ENCODE measurements around the gene MSI1.
A peak's percentile ranks its signal among the peaks of the same experiment; 100 is the strongest.

MSI1 gene

DNA sequence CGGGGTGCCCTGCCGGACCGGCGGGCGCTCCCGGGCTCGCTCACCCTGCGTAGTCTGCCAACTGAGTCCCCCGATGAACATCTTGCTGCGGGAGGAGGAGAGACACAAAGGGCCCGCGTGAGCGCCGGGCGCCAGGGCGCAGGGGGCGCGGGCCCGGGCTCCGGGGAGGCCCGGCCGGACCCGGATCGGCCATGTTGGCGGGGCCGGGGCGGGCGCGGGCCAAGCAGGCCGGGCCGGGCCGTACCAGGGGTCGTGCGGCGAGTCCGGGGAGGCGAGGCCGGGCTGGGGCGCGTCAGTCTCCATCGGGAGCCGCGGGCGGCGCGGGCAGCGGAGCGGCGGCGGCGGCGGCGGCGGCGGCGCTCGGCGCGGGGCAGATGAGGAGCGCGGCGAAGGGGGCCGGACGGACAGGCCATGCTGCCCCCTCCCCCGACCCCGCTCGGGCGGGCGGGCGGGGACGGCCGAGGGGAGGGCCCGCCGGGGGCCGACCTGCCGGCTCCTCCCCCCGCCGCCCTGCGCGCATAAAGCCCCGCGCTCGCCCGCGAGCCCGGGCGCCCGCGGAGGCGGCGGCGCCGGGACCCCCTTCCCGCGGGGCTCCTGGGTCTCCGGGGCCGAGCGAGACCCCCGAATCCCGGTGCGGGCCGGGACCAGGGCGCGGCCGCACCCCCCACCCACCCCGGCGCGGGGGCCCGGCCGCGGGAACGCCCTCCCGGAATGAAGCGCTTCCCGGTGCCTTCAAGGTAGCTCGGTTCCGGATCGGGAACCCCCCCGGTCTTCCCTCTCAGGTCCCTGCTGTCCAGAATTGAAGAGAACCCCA is at the start of gene MSI1:
TSS of gene MSI1 (minus strand) at position 376 of the 814 bp plus-strand sequence. CDS start at position 303, 73 bp downstream.
- H3K9ac ChIP-seq (ENCODE audit: low read depth in 1 of 2, low read length in 2 of 2): peak within 1 kb of the TSS; percentile 57 to 60
- no peaks in the 10 kb centered on the region for H3K9me3 ChIP-seq (ENCODE audit: control insufficient read depth in 1 of 2, low read length in 2 of 2)
- H3K4me3 ChIP-seq (ENCODE audit: low read depth in 1 of 2, low read length in 2 of 2): peak within 1 kb of the TSS; percentile 61 to 63
- H3K4me1 ChIP-seq (ENCODE audit: control insufficient read depth in 1 of 2, insufficient read depth in 2 of 2, low read length in 2 of 2): peaks cover 37% of the 10 kb centered on the region in 2 donors
- no peaks in the 10 kb centered on the region for H3K36me3 ChIP-seq (ENCODE audit: control insufficient read depth in 1 of 2, insufficient read depth in 2 of 2, low read length in 2 of 2)
- H3K27me3 ChIP-seq (ENCODE audit: control insufficient read depth in 1 of 2, insufficient read depth in 2 of 2, low read length in 2 of 2): peaks cover 19 to 29% of the 10 kb centered on the region in 2 donors
- peak within 1 kb of the TSS; percentile 27 for H3K27ac ChIP-seq (ENCODE audit: low read depth, low read length)

DNA sequence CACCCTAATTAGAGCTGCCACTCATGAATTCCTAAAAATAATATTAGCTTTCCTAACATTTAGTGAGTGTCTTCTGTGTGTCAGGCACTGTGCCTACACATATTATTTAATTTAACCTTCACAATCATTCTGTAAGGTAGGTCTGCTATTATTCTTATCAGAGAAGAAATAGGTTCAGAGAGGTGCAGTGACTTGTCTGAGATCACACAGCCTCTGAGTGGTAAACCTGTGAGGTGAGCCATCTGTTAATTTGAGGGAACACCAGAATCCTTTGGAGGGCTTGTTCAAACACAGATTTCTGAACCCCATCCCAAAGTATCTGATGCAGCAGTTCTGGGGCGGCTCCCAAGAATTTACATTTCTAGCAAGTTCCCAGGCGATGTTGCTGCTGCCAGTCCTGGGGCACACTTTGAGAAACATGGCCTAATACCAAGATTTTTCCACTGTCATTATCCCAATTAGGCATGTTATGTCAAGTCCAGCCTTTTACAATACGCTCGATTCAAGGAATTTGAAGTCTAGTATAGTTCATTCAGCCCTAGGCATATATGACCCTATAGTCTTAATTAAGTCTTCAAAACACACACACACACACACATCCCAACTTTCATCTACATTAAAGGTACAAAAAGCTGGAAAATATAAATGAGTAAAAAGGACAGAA is 49.1 kb upstream of the MSI1 start:
- no peak overlapping the region for H3K9ac ChIP-seq (ENCODE audit: low read depth in 1 of 2, low read length in 2 of 2)
- H3K4me3 ChIP-seq (ENCODE audit: low read depth in 1 of 2, low read length in 2 of 2): no peak overlapping the region
- H3K9me3 ChIP-seq (ENCODE audit: control insufficient read depth in 1 of 2, low read length in 2 of 2): no peaks in the 10 kb centered on the region
- no peaks in the 10 kb centered on the region for H3K27me3 ChIP-seq (ENCODE audit: control insufficient read depth in 1 of 2, insufficient read depth in 2 of 2, low read length in 2 of 2)
- H3K4me1 ChIP-seq (ENCODE audit: control insufficient read depth in 1 of 2, insufficient read depth in 2 of 2, low read length in 2 of 2): peaks cover 0 to 6% of the 10 kb centered on the region in 2 donors
- H3K27ac ChIP-seq (ENCODE audit: low read depth, low read length): no peak overlapping the region
- no peaks in the 10 kb centered on the region for H3K36me3 ChIP-seq (ENCODE audit: control insufficient read depth in 1 of 2, insufficient read depth in 2 of 2, low read length in 2 of 2)

DNA sequence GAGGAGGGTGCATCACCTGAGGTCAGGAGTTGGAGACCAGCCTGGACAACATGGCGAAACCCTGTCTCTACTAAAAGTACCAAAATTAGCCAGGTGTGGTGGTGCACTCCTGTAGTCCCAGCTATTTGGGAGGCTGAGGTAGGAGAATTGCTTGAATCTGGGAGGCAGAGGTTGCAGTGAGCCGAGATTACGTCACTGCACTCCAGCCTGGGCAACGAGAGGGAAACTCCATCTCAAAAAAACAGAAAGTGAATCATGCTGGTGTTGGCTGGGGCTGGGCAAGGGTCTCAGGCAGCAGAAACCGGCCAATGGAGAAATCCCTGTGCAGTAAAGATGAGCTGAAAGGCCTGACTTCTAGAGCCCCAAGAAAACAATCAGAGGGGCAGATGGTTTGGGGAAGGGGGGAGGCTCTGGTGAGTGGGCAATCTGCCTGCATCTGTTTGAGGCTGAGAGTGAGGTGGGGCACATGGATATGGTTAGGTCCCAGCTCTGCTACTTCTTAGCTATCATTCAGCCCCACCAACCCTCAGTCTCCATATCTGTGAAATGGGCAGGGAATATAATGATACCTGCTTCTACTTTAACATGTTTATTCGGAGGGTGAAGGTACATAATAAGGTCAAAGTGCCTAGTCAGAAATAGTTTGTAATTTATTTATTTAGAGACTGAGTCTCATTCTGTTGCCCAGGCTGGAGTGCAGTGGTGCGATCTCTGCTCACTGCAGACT is 47.7 kb upstream of the MSI1 start:
- Histone ChIP-seq H3K36me3 (ENCODE audit: control insufficient read depth in 1 of 2, insufficient read depth in 2 of 2, low read length in 2 of 2) (no peaks in the 10 kb centered on the region), H3K9me3 (ENCODE audit: control insufficient read depth in 1 of 2, low read length in 2 of 2) (no peaks in the 10 kb centered on the region), H3K4me3 (ENCODE audit: low read depth in 1 of 2, low read length in 2 of 2) (no peak overlapping the region), H3K9ac (ENCODE audit: low read depth in 1 of 2, low read length in 2 of 2) (no peak overlapping the region), H3K27ac (ENCODE audit: low read depth, low read length) (no peak overlapping the region), H3K27me3 (ENCODE audit: control insufficient read depth in 1 of 2, insufficient read depth in 2 of 2, low read length in 2 of 2) (no peaks in the 10 kb centered on the region), H3K4me1 (ENCODE audit: control insufficient read depth in 1 of 2, insufficient read depth in 2 of 2, low read length in 2 of 2) (peaks cover 0 to 6% of the 10 kb centered on the region in 2 donors)

DNA sequence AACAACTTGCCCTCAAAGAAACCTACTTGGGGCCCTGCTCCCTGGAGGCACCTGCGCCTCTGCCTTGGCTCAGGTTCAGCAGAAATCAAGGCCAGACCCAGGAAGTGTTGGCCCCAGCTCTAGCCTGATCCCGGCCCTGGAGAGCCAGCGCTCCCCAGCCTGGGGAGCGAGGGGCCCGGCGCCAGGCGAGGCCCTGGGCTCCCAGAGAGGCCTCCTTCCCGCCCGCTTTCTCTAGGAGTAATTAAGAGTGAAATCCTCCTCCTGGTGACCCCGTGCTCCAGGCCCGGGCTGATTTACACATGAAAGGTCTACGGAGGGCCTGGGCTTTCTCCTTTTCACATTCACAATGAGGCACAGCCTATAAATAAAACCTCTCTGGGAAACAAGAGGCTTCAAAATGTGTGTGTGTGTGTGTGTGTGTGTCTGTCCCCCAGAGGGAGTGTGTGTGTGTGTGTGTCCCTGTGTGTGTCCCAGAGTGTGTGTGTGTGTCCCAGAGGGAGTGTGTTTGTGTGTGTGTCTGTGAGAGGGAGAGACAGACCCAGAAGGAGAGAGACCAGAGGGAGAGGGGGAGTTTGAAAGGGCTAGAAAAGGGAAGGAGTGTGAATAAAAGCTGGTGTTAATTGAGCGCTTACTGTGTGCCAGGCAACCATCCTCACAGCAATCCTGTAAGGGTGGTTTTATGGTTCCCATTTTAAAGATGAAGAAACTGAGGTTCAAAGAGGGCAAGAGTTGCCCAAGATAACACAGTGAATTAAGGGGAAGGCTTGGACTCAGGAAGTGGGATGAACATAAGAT is 45.1 kb upstream of the MSI1 start:
- Histone ChIP-seq H3K4me1 (ENCODE audit: control insufficient read depth in 1 of 2, insufficient read depth in 2 of 2, low read length in 2 of 2) (peaks cover 0 to 6% of the 10 kb centered on the region in 2 donors), H3K36me3 (ENCODE audit: control insufficient read depth in 1 of 2, insufficient read depth in 2 of 2, low read length in 2 of 2) (no peaks in the 10 kb centered on the region), H3K27me3 (ENCODE audit: control insufficient read depth in 1 of 2, insufficient read depth in 2 of 2, low read length in 2 of 2) (no peaks in the 10 kb centered on the region), H3K9me3 (ENCODE audit: control insufficient read depth in 1 of 2, low read length in 2 of 2) (no peaks in the 10 kb centered on the region), H3K27ac (ENCODE audit: low read depth, low read length) (no peak overlapping the region), H3K9ac (ENCODE audit: low read depth in 1 of 2, low read length in 2 of 2) (no peak overlapping the region), H3K4me3 (ENCODE audit: low read depth in 1 of 2, low read length in 2 of 2) (no peak overlapping the region)

DNA sequence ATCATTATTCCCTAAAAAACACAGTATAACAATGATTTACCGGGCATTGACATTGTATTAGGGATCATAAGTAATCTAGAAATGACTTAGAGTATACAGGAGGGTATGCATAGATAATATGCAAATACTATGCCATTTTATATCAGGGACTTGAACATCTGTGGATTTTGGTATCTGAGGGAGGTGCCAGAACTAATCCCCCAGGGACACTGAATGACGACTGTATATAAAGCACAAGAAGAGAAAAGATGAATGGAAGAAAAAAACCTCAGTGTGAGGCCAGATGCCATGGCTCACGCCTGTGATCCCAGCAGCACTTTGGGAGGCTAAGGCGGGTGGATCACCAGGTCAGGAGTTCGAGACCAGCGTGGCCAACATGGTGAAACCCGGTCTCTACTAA is 43.5 kb upstream of the MSI1 start:
- H3K4me1 ChIP-seq (ENCODE audit: control insufficient read depth in 1 of 2, insufficient read depth in 2 of 2, low read length in 2 of 2): peaks cover 0 to 6% of the 10 kb centered on the region in 2 donors
- no peak overlapping the region for H3K27ac ChIP-seq (ENCODE audit: low read depth, low read length)
- no peaks in the 10 kb centered on the region for H3K36me3 ChIP-seq (ENCODE audit: control insufficient read depth in 1 of 2, insufficient read depth in 2 of 2, low read length in 2 of 2)
- H3K27me3 ChIP-seq (ENCODE audit: control insufficient read depth in 1 of 2, insufficient read depth in 2 of 2, low read length in 2 of 2): no peaks in the 10 kb centered on the region
- no peaks in the 10 kb centered on the region for H3K9me3 ChIP-seq (ENCODE audit: control insufficient read depth in 1 of 2, low read length in 2 of 2)
- no peak overlapping the region for H3K9ac ChIP-seq (ENCODE audit: low read depth in 1 of 2, low read length in 2 of 2)
- H3K4me3 ChIP-seq (ENCODE audit: low read depth in 1 of 2, low read length in 2 of 2): no peak overlapping the region

DNA sequence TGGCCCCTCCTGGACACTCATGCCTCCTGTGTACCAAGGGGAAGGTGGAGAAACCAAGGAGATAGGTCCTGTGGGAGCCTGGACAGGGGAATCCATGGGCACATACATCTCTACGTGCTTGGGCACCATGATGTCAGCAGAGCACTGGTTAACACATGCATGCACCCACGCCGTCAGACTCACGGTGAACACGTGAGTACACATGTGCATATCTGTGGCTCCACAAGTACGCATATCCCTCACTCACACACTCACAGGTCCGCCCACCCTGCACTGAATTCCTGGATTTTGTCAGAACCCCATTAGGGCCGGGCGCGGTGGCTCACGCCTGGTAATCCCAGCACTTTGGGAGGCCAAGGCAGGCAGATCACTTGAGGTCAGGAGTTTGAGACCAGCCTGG is 39.8 kb upstream of the MSI1 start:
- H3K36me3 ChIP-seq (ENCODE audit: control insufficient read depth in 1 of 2, insufficient read depth in 2 of 2, low read length in 2 of 2): no peaks in the 10 kb centered on the region
- H3K27ac ChIP-seq (ENCODE audit: low read depth, low read length): no peak overlapping the region
- no peaks in the 10 kb centered on the region for H3K27me3 ChIP-seq (ENCODE audit: control insufficient read depth in 1 of 2, insufficient read depth in 2 of 2, low read length in 2 of 2)
- H3K4me1 ChIP-seq (ENCODE audit: control insufficient read depth in 1 of 2, insufficient read depth in 2 of 2, low read length in 2 of 2): peaks cover 0 to under 1% of the 10 kb centered on the region in 2 donors
- no peak overlapping the region for H3K4me3 ChIP-seq (ENCODE audit: low read depth in 1 of 2, low read length in 2 of 2)
- H3K9me3 ChIP-seq (ENCODE audit: control insufficient read depth in 1 of 2, low read length in 2 of 2): no peaks in the 10 kb centered on the region
- H3K9ac ChIP-seq (ENCODE audit: low read depth in 1 of 2, low read length in 2 of 2): no peak overlapping the region

DNA sequence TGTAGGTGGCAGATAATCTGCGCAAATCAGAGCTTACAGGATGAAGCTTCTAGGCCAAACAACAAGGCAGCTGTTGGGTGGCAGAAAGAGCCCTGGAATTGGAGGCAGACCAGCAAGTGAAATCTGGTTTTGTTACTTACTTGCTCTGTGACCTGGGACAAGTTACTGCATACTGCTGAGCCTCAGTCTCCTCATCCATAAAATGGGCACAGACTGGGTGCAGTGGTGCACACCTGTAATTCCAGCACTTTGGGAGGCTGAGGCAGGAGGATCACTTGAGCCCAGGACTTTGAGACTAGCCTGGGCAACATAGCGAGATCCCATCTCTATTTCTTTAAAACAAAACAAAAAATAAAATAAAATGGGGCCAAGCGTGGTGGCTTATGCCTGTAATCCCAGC is 37.6 kb upstream of the MSI1 start:
- no peaks in the 10 kb centered on the region for H3K36me3 ChIP-seq (ENCODE audit: control insufficient read depth in 1 of 2, insufficient read depth in 2 of 2, low read length in 2 of 2)
- H3K4me1 ChIP-seq (ENCODE audit: control insufficient read depth in 1 of 2, insufficient read depth in 2 of 2, low read length in 2 of 2): no peaks in the 10 kb centered on the region
- H3K9me3 ChIP-seq (ENCODE audit: control insufficient read depth in 1 of 2, low read length in 2 of 2): no peaks in the 10 kb centered on the region
- H3K27me3 ChIP-seq (ENCODE audit: control insufficient read depth in 1 of 2, insufficient read depth in 2 of 2, low read length in 2 of 2): no peaks in the 10 kb centered on the region
- H3K27ac ChIP-seq (ENCODE audit: low read depth, low read length): no peak overlapping the region
- no peak overlapping the region for H3K9ac ChIP-seq (ENCODE audit: low read depth in 1 of 2, low read length in 2 of 2)
- H3K4me3 ChIP-seq (ENCODE audit: low read depth in 1 of 2, low read length in 2 of 2): no peak overlapping the region

DNA sequence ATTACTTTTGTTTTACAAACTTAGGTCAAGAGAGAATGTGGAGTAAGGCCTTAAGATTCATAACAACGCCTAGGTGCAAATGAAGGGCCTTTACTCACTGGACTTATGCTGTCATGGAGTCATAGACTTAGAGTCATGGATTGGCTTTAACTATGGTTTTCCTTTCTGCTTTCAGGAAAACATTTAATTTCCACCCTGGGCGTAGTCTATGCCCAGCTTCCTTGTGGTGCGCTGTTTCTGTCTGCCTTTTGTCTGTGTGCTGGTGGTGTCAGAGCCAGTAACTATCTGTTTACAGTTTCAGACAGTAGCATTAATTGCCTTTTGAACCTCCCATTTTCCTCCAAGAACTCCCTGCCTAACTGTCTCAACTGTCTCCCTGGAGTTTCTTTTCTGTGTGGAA is 37.1 kb upstream of the MSI1 start:
- H3K4me3 ChIP-seq (ENCODE audit: low read depth in 1 of 2, low read length in 2 of 2): no peak overlapping the region
- no peaks in the 10 kb centered on the region for H3K4me1 ChIP-seq (ENCODE audit: control insufficient read depth in 1 of 2, insufficient read depth in 2 of 2, low read length in 2 of 2)
- H3K36me3 ChIP-seq (ENCODE audit: control insufficient read depth in 1 of 2, insufficient read depth in 2 of 2, low read length in 2 of 2): no peaks in the 10 kb centered on the region
- H3K9ac ChIP-seq (ENCODE audit: low read depth in 1 of 2, low read length in 2 of 2): no peak overlapping the region
- H3K27me3 ChIP-seq (ENCODE audit: control insufficient read depth in 1 of 2, insufficient read depth in 2 of 2, low read length in 2 of 2): no peaks in the 10 kb centered on the region
- no peaks in the 10 kb centered on the region for H3K9me3 ChIP-seq (ENCODE audit: control insufficient read depth in 1 of 2, low read length in 2 of 2)
- no peak overlapping the region for H3K27ac ChIP-seq (ENCODE audit: low read depth, low read length)

DNA sequence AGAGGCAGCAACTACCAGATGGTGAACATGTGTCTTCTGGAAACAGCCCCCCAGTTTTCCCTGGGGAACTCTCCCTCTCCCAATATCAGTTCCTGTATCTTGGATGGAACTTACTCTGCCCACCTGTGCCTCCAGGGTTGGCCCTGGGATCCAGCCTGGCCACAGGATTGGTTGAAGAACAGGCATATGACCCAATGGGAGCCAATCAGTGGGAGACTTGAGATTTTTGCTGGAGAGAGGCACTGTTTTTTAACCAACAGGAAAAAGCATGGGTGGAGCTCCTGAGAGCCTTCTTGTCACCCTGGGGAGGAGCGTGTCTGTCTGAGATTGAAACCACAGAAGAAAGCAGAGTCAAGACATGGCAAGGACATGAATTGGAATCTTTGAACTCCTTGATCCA is 35.3 kb upstream of the MSI1 start:
- H3K4me3 ChIP-seq (ENCODE audit: low read depth in 1 of 2, low read length in 2 of 2): no peak overlapping the region
- no peak overlapping the region for H3K9ac ChIP-seq (ENCODE audit: low read depth in 1 of 2, low read length in 2 of 2)
- H3K4me1 ChIP-seq (ENCODE audit: control insufficient read depth in 1 of 2, insufficient read depth in 2 of 2, low read length in 2 of 2): no peaks in the 10 kb centered on the region
- no peaks in the 10 kb centered on the region for H3K27me3 ChIP-seq (ENCODE audit: control insufficient read depth in 1 of 2, insufficient read depth in 2 of 2, low read length in 2 of 2)
- no peak overlapping the region for H3K27ac ChIP-seq (ENCODE audit: low read depth, low read length)
- H3K9me3 ChIP-seq (ENCODE audit: control insufficient read depth in 1 of 2, low read length in 2 of 2): no peaks in the 10 kb centered on the region
- no peaks in the 10 kb centered on the region for H3K36me3 ChIP-seq (ENCODE audit: control insufficient read depth in 1 of 2, insufficient read depth in 2 of 2, low read length in 2 of 2)

Measured in duodenal mucosa (tissue), 2 donors.